ENCODE results near the gene APAF1.

The APAF1 gene

GRCh38 chr12:98769068-98769467, 124.0 kb downstream of the APAF1 start:
- DNase-seq: no peak

GRCh38 chr12:98770230-98770629, 125.1 kb downstream of the APAF1 start:
- DNase-seq: no peak

- no peak for DNase-seq
Observed at GRCh38 chr12:98771811-98772752, 127.0 kb downstream of the APAF1 start.

GRCh38 chr12:98772818-98773217, 127.7 kb downstream of the APAF1 start:
- DNase-seq: no peak

GRCh38 chr12:98780261-98780660, 135.2 kb downstream of the APAF1 start:
- DNase-seq: no peak

- DNase-seq: no peak
Observed at GRCh38 chr12:98783420-98783819, 138.3 kb downstream of the APAF1 start.
